Activated effector memory CD4-positive, alpha-beta T cell treated with Interleukin-2 at 50 U/mL for 16 hours (primary cell): ENCODE data around the gene RALY.

ENCODE experiments used
- DNase-seq: peaks from one replicate; pipeline ENCODE4 v3.0.0-alpha.2; 2020

The RALY gene

DNA sequence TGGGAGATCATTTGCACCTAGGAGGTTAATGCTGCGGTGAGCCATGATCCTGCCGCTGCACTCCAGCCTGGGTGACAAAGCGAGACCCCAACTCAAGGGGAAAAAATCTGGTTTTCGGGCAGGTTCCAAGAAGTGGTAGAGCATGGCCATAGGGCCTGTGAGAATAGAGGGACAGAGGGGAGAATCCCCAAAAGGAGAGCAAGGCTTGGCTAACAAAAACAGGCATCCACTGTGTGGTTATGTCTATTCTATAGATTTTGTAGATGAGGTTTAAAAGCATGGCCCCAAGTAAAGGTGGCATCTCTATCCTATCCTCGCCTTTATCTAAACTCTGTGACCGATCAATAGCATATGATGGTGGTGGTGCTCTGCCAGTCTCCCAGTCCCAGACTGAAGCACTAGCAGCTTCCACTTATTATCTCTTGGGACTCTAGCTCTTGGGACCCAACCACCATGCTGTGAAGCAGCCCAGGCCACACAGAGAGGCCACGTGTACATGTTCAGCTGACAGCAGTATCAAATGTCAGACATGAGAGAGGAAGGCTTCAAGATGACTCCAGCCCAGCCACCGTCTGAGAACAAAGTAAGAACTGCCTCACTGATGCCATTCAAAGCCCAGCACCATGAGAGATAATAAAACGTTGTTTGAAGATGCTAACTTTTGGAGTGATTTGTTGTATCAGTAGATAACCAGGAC, 90.7 kb downstream of the RALY start:
- no peak for DNase-seq

DNA sequence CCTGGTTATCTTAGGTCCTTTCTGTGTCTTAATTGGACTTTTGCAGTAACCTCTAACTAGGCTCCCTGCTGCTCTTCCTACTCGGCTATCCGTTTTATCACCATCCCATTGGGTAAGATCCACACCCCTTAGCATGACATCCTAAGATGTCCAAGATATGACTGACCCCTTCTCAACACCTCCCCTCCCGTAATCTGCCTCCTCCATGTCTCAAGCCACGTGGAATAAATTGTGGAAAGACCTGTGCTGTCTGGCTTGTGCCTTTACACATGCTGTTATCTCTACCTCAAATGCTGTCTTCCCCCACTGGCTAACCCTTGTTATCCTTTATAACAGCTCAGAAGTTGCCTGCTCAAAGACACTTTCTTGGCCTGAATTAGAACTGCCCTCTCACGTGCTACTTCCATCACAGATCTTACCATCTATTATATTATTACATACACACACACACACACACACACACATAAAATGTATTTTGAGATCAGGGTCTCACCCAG, 91.9 kb downstream of the RALY start:
- no peak for DNase-seq

DNA sequence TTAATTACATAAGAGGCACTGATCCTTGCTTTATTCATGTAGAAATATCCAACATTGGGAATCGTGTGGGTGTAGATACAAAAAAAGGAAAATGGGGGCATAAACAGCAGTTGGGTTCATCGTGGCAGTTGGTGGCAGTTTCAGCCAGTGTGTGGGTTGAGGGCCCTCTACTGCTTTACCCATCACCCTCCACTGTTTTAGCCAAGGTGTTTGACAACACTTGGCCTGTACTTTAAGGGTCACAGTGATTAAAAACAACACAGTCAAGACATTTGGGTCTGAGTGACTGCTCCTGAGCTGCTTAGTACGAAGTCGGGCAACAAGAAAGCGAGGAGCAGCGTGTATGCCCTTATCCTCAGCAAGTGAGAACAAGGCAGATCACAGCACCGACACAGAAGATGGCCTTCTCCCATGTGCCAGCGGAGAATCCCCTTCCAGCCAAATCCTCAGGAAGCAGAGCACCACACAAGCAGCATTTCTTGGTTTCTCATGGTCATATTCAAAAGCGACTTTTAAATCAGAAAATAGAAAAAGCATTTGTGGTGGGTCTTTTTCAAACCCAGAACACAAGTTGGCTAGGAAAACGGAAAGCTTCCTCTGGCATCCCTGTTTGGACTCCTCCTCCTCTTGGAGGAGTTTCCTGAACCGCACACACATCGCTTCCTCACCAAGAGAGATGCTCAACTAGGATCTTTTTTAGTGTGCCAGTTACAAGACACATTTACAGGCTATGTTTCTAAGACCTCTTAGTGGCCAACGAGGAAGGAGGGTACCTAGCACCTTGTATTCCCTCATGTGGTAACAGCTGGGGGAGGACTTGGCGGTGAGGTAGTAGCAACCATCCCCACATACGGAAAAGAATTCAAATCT, 94.8 kb downstream of the RALY start:
- DNase-seq: no peak

DNA sequence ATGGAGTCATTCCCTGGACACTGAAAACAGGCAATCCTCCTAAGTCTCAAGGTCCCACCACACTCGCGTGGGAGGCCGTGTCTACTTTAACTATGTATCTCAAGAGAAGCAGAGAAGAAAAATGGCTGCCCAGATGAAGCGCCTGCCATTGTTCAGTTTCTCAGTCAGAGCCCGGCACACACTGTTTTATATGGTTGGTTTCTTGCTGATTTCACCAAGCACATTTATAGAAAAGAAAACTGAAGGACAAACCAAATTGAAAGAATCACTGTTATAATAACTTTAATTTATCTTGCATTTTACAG, 95.4 kb downstream of the RALY start:
- no peak for DNase-seq

DNA sequence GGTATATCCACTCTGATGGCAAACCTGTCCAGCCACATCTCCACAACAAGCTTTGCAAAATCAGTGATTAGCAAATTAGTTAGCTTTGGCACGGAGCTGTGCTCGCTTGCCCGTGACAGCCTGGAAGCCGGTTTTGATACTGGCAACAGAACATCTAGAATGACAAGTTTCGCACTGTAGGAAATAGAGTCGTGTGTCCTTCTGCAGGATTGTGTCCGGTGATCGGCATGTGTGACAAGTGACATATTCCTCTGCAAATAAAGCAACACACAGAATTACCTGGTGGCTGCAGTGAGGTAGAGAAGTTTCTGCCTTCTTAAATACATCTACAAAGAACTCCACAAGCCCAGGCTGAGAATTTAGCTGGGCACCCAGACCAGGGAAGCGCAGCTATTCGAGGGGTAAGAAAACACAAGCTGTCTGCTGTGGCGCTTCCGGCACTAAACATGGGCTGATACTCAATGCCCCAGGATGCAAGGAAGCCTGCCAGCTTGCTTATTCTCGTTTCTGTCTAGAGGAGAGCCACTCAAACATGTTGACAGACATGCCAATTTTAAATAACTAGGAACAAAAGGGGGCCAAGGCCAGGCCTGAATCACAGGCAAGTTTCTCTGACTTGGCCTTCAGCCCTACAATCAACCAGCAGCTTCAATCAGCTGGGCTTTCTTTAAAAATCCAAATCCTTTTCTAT, 96.1 kb downstream of the RALY start:
- no peak for DNase-seq

DNA sequence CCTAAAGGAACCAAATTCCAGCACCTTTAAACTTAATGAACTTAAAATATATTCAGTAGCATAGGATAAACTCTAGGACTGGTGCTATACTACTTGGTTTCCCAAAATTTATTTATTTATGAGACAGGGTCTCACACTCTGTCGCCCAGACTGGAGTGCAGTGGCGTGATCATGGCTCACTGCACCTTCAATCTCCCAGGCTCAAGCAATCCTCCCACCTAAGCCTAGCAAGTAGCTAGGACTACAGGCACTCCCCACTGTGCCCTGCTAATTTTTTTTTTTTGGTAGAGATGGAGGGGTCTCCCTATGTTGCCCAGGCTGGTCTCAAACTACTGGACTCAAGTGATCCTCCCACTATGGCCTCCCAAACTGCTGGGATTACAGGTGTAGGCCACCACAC, 96.9 kb downstream of the RALY start:
- no peak for DNase-seq

DNA sequence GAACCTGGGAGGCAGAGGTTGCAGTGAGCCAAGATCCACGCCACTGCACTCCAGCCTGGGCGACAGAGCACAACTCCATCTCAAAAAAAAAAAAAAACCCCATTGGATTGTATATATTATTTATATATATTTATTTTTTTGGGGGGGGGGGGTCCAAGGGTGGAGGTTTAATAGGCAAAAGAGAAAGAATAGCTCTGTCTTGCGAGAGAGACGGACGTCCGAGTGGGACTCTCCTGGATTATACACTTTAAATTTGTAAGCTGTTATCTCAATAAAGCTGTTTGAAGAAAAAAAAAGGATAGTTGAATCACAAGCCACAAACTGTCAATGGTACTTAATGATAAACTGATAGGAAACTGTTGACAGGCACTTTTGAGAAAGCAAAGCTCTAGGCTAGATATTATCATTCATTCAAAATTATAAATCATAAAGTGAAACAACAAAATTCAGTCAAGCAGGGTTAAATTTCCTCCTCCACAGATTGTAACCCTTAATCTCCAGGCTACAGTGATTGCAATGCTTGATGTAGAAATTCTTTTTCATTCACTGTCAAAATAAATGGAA, 98.0 kb downstream of the RALY start:
- DNase-seq: no peak

DNA sequence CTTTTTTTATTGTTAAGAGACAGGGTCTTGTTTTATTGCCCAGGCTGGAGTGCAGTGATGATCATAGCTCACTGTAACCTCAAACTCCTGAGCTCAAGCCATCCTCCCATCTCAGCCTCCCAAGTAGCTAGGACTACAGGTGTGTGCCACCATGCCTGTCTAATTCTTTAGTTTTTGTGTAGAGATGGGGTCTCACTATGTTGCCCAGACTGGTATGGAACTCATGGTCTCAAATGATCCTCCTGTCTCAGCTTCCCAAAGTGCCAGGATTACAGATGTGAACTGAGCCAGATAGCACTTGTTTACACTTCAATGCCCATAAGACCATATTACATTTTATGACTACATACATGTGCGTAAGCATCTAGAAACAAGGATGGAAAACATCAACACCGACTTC, 100.2 kb downstream of the RALY start:
- no peak for DNase-seq

DNA sequence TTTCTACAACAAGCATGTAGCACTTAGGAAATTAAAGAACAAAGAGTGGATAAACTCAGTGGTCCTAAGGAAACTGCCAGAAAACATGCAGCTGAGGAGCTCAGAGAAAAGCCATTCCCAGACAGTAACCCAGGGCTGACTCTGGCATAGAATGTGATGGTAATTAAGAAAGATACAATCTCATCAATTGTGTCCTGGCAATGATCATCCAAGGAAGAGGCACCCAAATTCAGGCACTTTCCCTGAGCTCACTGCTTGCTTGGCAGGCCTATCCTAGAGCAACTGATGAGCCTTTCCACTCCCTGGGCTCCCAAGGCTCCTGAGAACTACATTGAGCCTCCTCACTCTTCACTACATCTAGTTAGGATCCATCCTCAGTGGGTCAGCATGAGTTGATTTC, 102.1 kb downstream of the RALY start:
- DNase-seq: no peak

DNA sequence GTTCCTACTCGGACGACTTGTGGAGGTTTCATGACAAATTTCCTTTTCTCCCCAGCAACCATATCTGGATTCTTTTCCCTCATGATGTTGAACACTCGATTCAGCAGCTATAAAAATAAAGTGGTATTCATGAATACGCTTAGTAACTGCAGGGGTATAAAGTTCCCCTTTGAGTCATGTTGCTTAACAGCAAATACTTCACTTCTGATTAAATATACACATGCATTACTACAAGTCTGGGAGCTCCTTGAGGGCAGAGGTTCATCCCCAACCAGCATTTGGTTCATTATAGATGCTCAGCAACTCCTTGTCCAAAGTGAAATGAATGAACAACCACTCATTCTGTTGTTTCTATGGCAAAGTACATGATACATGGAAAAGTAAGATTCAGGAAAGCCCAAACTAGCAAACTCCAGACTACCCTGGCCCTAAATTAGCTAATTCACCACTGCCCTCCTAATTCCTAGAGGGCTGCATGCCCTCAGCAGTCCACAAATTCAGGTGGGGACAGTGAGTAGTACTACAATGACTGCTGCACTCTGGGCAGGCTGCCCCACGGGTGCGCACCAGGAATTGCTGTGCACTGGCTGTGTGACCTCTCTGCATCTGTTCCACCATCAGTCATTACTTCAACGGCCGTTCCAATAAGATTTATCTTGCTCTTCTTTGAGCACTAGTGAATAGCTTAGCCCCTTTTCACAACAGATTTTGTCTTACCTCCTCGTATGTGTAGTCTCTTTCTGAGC, 103.2 kb downstream of the RALY start:
- no peak for DNase-seq

DNA sequence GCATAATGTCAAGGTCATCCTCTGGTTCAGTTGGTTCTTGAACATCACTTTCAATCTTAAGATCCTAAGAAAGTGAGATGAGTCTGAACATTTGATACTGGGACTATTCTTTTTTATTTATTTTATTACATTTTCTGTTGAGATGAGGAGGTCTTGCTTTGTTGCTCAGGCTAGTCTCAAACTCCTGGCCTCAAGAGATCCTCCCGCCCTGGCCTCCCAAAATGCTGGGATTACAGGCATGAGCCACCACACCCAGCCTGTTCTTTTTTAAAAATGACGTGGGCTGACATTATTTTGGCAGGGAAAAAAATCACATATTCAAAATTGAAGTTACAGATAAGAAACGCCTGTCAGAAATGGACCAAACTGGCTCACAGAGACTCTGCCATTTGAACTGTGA, 104.9 kb downstream of the RALY start:
- no peak for DNase-seq

DNA sequence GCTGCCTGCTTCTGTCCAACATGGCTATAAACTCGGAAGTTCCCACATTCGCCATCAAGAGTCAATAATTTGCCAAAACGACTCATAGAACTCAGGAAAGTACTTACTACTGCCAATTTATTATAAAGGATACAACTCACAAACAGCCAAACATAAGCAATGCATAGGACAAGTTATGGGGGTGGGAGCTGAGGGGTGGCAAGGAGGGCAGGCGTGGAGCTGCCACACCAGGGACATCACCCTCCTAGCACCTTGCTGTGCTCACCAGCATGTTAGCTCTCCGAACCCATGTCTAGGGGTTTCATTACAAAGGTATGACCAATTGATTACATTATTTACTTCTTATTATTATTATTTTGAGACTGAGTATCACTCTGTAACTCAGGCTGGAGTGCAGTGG, 106.0 kb downstream of the RALY start:
- DNase-seq: no peak

DNA sequence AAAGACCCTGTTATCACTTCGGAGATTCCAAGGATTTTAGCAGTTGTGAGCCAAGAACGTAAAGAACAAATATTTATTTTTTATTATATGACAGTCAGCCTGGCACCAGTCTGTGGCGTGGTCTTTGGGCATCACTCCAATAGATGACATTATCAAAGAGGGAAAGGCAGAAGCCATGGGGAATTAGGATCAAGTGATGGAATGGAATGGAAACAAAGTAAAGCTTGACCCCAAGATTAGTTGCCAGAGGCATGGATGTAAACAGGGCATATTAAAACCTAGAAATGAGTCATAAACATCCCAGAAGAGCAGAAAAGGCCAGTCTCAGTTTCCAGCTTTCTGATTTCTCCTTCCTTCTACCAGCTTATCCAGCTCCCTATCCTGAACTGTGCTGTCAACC, 106.9 kb downstream of the RALY start:
- no peak for DNase-seq

DNA sequence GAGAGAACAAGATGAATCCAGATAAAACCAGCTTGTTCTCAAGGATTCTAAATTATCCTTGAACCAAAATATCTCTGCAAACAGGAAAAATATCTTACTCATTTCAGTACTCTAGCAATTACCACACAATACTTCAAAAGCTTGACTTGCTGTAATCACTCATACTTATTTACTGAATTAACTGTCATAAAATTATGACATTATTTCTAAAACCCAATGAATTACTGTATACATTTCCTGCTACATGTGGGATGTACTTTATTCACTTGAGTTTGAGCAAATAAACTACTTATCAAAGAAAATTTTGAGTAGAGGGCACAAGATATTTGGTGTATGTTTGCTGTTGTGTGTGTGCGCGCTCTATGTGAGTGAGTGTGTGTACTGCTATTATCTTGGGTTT, 108.6 kb downstream of the RALY start:
- no peak for DNase-seq

DNA sequence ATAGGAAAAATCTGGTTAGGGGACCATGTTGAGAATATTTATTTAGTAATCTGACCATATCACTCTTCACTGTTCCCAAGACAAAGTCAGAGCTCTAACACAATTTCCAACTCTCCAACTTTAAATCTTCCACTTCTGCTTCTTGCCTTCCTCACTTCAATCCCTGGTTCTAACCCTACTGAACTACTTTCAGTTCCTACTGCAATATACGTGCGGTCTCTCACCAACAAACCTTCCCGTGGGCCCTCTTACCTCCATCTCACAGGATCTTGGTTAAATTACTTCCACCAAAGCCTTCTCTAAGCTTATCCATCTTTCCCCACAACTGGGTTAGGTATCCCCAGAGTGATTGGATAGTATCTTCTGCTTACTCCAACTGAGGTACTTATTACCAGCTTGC, 110.3 kb downstream of the RALY start:
- DNase-seq: no peak

DNA sequence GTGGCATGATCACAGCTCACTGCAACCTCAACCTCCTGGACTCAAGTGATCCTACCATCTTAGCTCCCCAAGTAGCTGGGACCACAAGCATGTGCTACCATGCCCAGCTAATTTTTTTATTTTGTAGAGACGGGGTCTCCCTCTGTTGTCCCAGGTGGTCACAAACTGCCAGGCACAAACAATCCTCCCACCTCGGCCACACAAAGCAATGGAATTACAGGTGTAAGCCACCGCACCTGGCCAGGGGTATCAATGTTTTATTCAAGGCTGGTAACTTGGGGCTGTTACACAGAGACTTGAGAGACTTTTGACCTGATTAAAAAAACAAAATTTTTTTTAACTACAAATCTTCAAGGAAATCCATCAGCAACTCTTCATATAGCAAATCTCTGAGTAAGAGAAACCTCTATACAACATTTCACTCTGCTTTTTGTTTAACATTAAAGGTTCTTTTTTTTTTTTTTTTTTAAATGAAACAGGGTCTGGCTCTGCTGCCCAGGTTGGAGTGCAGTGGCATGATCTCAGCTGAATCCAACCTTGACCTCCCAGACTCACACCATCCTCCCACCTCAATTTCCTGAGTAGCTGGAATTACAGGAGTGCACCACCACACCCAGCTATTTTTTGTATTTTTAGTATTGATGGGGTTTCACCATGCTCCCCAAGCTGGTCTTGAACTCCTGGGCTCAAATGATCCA, 112.4 kb downstream of the RALY start:
- no peak for DNase-seq

DNA sequence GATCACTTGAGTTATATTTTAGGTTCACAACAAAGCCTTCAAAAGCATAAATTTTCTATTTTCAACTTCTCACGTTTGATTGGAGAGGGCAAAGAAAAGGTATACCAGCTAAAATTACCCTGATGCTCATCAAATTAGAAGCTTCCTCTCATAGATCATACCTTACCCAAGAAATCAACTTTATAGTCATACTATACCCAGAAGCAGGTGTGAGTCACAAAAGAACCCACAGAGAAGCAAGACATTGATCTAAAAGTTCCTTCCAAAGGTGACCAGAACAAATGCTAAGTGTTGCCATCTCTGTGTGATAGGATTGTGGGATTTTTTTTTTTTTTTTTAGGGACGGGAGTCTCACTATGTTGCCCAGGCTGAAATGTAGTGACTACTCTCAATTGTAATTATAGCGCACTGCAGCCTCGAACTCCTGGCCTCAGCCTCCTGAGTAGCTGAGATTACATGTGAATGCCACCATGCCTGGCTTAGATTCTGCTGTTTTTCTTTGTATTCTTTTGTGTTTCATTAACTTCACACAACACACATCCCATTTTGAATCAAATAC, 115.0 kb downstream of the RALY start:
- no peak for DNase-seq

DNA sequence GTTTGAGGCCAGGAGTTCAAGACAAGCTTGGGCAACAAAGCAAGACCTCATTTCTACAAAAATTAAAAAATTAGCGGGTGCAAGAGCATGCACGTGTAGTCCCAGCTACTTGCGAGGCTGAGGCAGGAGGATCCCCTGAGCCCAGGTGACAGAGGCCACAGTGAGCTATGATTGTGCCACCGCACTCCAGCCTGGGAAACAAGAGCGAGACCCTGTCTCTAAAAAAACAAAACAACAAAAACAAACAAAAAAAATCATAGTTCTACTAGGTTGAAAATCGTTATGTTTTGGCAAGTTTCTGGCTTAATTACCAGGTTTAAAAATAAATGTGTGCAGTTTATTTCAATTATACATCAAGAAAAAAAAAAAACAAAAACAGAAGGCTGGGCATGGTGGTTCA, 115.7 kb downstream of the RALY start:
- DNase-seq: no peak

DNA sequence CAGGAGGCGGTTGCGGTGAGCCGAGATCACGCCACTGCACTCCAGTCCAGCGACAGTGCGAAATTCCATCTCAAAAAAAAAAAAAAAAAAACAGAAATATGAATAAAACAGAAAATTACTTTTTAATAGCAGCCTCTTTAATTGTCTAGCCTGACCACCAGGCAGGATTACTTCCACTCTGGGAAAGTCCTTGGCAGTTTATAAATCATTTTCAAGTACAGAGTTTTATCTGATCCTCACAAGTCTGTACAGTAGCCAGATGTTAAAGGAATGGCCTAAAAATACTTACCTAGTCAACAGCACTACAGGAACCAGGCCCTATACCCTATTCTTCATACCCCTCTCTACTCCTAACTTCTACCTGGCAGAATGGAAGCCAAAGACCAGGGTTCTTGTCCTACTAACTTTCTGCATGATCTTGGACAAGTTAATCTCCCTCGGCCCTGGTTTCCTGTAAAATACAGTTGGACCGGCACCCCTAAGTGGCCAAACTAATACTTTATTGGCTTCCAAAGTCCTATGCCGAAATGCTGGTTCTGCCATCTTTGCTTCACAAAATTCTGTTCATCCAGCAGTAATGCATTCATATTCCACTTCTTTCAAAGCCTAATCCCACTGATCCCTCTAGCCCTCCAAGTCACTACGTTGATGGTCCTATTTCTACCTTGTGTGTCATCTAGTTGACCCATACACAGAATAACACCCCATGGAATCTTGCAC, 116.5 kb downstream of the RALY start:
- no peak for DNase-seq

DNA sequence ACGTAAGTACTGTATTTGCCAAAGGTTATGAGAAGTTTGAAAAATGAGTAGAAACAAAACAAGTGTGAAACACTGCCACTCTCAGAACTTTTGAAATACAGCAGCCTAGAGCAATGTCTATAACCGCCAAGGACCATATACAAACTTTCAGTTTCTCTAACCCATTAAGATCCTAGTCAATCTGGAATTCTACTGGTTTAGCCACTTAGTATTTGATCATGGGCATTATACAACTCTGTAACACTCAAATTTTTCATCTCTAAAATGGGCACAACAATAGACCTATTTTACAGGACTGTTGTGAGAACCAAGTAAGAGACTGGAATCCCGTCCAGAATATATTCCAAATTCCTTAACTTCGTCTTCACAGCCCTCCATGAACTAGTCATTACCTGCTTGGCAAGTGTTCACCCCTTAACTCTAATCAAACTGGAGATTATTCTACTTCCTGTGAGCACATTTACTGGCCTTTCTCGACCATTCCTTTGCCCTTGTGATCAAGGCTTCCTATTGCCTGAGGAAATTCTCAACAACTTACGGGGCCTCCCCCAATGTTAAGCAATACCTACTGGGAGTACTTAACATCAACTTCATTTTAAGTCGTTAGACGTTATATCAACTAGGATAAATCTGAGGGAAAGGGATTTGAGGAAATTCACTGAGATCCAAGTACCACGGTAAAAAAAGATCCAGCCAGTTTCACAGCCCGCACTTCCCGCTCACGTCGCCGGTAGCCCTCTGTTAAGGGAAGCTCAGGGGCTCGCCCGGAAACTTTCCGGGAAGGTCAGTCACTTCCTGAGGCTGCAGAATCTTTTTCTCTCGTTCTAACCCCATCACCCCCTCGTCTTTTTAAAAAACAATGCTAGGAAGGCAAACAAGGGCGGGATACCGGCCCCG, 117.3 kb downstream of the RALY start:
- no peak for DNase-seq
